Measurements from ENCODE around the gene AFF1.

GRCh38 chr4:87144356-87144755, 209.5 kb downstream of the AFF1 start:
- TF ChIP-seq CTCF (IDR thresholded peaks at IDR 0.05) (no peak), POLR2AphosphoS5 (IDR thresholded peaks at IDR 0.05; ENCODE audit: insufficient read depth in 1 of 2, low read depth in 1 of 2) (no peak)
